GM19240 (cell line): Measurements from ENCODE around the gene CUL4A.
"Not testable (repeated sequence)": the region's sequence is repeated elsewhere in the genome, so short reads cannot be mapped to it uniquely, and the experiment has no call there.

ENCODE experiments used
- DNase-seq: peaks from one replicate; pipeline ENCODE4 v3.0.0; 2011; ENCODE audit warnings: low spot score; ENCODE audit not compliant: insufficient read length

The CUL4A gene

DNA sequence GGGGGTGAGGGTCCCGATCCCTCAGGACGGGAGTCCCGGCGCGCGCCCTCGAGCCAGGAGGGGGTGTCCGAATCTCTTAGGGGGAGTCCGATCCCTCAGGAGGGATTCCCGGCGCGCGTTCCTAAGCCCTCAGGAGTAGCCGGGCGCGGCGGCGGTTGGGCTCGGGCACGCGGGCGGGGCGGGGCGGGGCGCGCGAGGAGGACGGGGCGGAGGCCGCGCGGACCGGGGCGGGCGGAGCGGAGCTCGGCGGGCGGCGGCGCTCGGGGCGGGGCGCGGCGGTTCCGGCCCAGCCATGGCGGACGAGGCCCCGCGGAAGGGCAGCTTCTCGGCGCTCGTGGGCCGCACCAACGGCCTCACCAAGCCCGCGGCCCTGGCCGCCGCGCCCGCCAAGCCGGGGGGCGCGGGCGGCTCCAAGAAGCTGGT is at the start of gene CUL4A:
CUL4A (plus strand) TSS at position 278 of the 423 bp plus-strand sequence; CDS start at position 293, 15 bp downstream.
- peak; percentile 20 for DNase-seq

DNA sequence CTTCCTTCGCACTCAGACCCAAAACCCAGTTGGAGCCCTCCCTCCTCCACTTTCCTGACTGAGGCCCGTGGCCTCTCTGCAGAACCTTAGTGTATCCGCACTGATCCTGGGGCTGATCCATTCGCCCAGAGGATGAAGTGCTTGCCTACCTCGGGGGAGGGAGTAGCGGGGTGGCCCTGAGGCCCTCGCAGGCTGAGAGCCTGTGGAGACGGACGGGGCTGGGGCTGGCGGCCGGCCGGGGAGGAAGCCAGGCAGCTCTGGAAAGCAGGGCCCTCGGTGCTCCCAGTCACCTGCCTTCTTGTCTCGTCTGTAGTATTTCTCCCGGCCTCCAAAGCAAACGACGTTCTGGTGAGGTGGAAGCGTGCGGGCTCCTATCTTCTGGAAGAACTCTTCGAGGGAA is 49.7 kb upstream of the CUL4A start:
- no peak for DNase-seq

DNA sequence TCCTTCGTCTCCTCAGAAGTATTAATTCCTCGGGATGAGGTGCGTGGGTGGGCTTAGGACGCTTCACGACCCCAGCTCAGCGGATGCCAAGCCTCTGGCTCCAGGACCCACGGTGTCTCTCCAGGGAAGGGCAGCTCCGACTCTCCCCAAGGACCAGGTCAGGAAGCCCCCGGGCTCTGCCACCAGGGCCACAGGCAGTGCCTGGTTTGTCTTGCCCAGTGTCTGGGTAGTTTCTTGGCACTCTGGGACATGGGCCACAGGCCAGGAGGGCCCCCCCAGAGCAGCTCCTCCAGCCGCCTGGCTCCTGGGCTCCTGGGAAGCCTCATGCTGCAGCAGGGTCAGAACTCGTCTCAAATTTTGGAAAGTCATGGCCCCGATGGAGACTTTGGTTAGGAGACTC is 48.4 kb upstream of the CUL4A start:
- no peak for DNase-seq

DNA sequence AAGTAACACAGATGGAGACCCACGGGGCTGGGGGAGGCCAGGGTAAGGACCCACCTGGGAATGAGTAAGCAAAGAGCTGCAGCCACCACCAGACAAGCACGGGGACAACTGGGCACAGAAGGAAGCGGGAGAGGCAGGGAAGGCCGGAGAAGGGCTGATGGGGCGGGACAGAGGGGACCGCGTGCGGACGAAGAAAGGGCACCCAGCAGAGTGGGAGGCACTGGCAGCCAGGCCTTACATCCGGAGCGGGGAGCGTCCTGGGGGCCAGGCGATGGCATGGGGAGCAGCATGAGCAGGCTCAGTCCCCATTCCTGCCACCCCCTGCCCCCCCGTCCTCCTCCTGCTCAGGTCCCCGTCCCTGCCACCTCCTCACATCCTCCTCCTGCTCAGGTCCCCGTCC is 48.0 kb upstream of the CUL4A start:
- DNase-seq = no peak

DNA sequence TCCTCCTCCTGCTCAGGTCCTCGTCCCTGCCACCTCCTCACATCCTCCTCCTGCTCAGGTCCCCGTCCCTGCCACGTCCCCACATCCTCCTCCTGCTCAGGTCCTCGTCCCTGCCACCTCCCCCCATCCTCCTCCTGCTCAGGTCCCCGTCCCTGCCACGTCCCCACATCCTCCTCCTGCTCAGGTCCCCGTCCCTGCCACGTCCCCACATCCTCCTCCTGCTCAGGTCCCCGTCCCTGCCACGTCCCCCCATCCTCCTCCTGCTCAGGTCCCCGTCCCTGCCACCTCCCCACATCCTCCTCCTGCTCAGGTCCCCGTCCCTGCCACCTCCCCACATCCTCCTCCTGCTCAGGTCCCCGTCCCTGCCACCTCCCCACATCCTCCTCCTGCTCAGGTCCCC is 47.4 kb upstream of the CUL4A start:
- DNase-seq = not testable (repeated sequence)

DNA sequence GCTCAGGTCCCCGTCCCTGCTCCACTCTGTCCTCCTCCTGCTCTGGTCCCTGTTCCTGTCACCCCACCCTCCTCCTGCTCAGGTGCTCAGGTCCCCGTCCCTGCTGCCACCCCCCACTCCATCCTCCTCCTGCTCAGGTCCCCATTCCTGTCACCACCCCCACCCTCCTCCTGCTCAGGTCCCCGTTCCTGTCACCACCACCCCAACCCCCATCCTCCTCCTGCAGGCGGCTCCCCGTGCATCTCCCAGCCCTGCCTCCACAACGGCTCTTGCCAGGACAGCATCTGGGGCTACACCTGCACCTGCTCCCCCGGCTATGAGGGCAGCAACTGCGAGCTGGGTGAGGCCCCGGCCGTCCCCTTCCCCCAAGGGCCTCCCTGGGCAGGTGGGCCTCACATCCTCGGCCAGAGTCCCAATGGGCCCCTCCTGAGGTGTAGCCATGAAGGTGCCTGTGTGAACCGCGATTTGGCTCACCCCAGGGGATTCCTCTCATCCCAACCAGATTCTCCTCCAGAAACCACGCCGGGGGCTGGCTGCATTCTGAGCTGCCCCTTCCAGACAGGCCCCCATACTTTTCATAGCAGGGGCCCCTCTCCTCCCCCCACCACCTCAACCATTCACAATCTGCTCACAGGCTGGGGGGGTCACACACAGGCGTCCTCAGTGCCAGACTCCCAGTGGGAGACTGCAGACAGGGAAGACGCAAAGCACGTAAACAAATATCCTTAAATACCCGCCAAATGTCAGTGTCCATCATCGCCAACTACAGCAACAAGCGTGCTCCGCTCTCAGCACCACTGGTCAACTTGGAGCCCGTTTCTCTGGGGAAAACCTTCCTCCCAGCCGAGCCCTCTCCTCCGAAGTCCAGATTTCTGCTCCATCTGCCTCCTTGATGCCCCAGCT is 46.4 kb upstream of the CUL4A start:
- no peak for DNase-seq

DNA sequence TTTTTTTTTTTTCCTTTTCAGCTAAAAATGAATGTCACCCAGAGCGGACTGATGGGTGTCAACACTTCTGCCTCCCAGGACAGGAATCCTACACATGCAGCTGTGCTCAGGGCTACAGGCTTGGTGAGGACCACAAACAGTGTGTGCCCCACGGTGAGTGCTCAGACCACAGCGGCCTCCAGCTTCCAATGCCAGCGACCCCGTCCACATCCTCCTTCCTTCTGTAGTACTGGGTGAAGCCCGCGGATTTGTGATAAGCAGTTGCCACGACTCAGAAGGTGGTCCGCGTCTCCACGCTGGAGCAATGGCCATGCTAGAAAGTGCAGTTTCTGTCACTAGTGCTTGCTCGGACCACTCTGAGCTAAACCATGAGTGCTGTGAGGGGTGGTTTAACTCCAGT is 44.9 kb upstream of the CUL4A start:
- no peak for DNase-seq

DNA sequence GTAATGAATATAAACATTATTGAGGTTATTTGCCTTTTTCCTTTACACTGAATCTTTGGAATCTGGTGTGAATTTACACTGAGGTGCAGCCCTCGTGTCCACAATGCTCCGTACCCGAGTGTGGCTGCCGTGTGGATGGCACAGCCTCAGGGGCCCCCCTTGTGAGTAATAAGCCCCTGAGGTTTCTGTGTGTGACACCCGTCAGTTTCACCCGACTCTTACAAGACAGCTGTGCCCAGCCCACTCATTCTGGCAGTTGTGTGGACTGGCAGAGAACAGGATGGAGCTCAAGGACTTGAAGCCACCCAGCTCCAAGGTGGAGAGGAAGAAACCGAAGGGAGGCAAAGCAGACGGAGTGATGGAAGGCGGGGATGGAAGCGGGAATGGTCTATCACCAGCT is 43.1 kb upstream of the CUL4A start:
- no peak for DNase-seq

DNA sequence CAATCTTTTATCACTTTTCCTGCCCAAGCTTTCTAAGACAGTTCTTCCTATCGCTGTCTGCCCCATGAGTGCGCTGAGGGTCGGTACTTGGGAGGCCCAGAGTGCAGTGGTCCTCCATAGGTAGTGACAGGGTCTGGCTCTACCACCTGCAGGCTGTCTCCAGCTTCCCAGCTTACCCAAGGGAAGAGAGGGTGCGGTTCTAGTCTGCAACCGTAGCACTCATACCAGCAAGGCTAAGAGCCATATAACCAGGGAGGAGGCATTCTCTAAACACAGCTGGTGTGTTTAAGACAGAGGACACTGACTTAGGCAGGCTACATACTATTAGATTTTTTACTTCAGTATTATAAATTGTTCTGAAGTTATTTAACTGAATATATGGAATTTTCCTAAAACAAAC is 42.7 kb upstream of the CUL4A start:
- DNase-seq = no peak

DNA sequence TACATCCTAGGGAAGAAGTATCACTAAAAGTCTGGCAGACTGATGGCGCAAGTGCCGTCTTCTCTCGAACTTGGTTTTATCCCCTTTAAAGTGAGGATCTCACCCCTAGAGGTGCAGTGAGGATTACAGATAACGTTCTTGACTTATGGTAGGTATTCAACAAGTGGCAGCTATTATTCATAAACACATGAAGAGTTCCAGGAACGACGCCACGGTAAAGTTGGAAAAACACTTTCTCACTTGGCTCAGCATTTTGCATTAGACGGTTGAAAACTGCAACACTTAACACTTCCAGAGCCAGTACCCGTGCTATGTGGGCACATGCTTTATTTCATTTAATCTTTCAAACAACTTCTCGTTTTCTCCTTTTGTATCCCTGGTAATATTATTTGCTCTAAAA is 42.3 kb upstream of the CUL4A start:
- no peak for DNase-seq

DNA sequence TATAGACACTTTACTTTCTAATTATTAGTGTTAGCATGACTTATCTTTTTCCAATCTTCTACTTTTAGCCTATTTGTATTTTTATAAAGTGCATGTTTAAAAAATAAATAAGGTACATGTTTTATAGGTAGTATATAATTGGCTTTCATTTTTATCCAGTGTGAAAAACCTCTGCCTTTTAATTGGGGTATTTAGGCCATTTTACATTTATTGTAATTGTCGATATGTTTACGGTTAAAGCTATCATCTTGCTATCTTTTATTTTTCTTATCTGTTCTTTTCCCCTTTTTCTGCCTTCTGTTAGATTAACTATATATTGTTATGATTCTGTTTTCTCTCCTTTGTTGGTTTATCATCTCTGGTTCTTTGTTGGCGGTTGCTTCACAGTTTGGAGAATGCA is 41.8 kb upstream of the CUL4A start:
- no peak for DNase-seq

DNA sequence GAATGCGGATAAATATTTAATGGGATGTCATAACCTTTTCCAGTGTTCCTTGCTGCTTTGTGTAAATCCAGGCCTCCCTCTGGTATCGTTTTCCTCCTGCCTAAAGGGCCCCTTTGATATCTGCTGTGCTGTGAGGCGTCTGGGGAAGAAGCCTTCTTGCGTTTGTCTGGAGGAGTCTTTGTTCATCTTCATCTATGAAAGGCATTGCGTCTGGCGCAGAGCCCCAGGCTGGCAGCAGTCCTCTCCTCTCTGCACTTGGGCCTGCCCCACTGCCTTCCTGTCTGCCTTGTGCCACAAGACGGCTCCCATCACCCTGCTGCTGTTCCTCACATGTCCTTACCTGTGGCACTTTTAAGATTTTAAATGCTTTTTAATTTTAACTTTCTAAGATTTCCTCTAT is 41.2 kb upstream of the CUL4A start:
- no peak for DNase-seq

DNA sequence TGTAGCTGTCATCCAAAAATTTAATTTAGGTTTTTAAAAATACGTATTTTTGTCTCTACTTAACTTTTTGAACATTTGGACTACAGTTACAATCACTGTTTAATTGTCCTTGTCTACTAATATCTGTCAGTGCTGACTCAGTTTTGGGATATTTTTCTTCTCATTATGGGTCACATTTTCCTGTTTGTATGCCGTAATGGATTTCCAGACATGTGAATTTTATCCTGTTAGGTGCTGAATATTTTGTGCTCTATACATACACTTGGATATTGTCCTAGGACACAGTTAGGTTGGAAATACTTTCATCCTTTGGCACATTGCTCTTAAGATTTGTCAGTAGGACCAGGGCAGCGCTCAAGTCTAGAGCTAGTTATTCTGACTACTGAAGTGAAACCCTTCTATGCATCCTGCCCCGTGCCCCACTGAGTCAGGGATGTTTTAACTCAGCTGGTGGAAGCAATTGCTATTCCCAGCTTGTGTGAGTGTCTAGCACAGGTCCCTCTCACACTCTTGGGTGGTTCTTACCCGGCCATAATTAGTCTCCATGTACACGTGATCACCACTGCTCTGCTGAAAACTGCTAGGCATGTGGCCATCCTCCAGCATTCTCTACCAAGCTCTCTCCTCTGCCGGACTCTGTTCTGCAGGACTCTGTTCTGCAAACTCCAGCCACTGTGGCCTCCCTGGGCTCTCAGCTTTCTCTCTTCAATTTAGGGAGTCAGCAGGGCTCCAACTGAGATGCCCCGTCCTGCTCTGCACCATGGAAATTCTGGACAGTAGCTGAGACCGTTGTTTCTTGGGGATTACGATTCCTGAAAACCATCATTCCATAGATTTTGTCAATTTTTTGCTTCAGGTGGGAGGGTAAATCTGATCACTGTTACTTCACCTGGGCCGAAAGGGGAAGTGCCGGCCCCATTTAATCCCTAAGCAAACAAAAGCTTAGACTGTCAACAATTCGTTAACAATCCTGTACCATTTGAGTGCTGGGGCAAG is 39.8 kb upstream of the CUL4A start:
- DNase-seq = no peak

DNA sequence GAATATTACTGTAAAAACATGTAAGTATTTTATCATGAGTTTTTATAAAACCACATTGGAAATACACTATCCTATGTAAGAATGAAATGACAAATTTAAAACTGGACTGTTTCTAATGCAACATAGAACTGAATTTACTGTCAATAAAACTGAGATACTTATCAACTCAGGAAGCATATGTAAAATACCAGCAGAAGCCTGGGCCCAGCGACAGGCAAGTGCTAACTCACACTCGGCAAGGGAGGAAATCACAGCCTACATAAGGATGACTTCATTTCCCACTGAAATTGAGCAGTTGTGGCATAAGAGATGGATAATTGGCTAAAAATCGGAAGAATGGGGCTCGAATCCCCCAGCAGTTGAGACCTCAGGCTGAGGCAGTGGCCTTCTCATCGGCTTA is 38.9 kb upstream of the CUL4A start:
- DNase-seq = no peak

DNA sequence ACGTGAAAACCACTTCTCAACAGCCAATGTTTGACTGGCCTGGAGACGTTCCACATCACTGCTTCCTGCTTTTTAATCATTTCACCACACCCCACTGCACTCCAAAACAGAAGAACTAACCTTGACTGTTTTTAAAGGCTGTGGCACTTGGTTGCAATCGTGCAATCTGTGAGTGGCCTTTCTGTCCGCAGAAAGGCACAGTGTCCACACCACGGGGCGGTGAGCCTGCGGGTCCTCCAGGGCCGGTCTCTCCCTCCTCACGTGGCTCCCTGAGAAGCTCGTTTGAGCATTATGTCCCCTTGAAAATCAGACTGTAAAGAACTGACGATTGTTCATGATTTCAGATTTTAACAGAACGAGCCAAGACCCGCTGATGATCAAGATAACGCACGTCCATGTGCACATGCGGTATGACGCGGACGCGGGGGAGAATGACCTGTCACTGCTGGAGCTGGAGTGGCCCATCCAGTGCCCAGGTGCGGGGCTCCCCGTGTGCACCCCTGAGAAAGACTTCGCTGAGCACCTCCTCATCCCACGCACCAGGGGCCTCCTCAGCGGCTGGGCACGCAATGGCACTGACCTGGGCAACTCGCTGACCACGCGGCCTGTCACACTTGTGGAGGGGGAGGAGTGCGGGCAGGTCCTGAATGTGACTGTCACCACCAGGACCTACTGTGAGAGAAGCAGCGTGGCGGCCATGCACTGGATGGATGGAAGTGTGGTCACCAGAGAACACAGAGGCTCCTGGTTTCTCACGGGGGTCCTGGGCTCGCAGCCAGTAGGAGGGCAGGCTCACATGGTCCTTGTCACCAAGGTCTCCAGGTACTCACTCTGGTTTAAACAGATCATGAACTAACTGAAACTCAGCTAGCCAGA is 37.9 kb upstream of the CUL4A start:
- no peak for DNase-seq

DNA sequence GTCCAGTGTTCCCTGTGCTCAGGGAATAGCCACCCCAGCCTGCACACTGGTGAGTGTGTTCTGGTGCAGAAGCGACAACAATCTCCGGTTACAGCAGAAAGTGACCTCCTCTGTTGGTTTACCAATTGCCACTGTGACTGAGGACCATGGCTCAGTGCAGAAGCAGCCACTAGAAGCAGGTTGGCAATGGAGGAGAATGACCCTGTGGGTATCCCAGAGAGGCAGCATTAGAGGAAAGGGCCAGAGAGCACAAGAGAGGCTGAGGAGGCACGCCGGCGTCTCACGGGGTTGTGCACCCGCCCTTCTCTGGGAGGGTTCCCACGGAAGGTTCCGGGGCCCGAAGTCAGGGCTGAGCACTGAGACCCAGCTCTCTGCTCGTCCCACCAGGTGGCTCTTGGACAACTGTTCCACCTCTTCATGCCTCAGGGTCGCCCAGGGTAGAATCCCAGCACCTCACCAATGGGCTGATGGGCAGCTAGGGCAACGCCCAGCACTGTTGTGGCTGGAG is 36.9 kb upstream of the CUL4A start:
- DNase-seq = no peak

DNA sequence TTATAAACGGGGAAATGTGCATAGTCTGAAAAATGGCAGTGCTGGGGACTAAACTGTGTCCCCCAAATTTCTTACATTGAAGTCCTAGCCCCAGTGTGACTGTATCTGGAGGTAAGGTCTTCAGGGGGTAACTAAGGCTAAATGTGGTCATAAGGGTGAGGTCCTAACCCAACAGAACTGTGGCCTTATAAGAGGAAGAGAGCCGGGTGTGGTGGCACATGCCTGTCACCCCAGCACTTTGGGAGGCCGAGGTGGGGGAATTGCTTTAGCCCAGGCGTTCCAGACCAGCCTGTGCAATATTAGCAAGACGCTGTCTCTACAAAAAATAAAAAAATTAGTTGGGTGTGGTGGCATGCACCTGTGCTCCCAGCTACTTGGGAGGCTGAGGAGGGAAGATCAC is 33.1 kb upstream of the CUL4A start:
- no peak for DNase-seq

DNA sequence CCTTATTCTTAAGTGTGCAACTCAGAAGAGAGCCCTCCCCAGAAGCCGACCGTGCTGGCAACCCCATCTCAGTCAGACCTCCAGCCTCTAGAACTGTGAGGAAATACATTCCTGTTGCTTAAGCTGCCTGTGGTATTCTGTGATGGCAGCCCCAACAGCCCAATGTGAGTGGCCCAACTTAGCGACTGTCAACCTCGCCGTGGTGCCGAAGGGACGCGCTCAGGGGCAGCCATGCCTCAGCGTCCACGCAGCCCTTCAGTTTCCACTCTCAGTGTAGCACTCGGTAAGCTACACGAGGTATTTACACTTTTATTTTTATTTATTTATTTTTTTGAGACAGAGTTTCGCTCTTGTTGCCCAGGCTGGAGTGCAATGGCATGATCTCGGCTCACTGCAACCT is 32.6 kb upstream of the CUL4A start:
- no peak for DNase-seq

DNA sequence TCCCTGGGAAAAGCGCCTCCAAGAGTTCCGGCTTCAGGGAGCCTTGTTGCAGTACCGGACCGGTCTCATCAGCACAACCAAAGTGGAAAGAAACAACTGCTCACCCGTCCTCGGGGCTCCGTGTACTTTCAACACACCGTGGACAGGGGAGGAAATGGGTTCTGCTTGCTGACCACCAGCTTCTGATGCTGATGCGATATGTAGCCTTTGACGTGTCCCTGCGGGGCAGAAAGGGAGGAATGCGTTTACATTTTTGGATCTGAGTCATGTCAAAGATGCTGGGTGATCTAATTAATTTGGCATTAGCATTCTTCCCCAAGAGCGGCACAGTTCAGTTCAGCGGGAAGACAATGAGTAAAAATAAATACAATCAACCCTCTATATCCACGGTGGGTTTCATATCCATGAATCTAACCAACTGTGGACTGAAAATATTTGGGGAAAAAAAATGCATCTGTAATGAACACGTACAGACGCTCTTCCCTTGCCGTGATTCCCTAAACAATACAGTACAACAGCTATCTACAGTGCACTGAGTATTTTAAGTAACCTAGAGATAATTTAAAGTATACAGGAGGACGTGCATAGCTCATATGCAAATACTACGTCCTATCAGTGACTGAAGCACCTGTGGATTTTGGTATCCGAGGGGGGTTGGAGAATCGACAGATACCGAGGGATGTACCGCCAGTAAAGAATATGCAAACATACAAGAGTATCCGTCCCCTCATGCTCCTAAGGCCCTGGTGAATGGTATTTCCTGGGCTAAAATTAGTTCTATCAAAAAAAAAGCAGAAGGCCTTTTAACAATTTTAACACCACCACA is 31.1 kb upstream of the CUL4A start:
- DNase-seq = no peak

DNA sequence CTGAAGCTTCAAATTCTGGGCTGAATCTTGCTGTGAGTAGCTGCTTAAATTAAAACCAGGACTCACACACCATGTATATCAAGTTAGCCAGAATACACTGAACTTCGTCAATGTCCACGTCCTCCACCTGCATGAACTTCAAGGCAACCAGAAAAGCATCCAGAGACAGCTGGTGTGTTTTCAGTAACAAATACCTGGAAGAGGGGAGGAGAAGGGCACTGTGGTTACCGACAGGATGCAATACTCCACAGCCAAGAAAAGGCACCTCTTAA is 30.6 kb upstream of the CUL4A start:
- no peak for DNase-seq
